Measurements from ENCODE around the gene TGFB2. TPM values are rescaled to one million over a fixed set of nuclear protein-coding genes. Genes with fewer than 3 reads are reported as not detected.

TGFB2 gene
- polyA plus RNA-seq, 2 of the 4 experiments (the other 2 are of a cell fraction), result 29.7 to 65.8 TPM

GRCh38 chr1:218424502-218424901 is 79.4 kb downstream of the TGFB2 start:
- peak overlapping the region; percentile 68 to 86; a peak in 5 of 6 replicates for H3K27ac ChIP-seq
- FAIRE-seq (no peak), DNase-seq (ENCODE audit: low read depth in 1 of 2, low spot score in 1 of 2) (no peak), ATAC-seq (no peak)
- peaks cover 54% of the 10 kb centered on the region for H3K4me1 ChIP-seq
- peak overlapping the region; percentile 68; the same call in 2 of the 3 replicates for H3K4me2 ChIP-seq
- TF ChIP-seq, protein P1, sequence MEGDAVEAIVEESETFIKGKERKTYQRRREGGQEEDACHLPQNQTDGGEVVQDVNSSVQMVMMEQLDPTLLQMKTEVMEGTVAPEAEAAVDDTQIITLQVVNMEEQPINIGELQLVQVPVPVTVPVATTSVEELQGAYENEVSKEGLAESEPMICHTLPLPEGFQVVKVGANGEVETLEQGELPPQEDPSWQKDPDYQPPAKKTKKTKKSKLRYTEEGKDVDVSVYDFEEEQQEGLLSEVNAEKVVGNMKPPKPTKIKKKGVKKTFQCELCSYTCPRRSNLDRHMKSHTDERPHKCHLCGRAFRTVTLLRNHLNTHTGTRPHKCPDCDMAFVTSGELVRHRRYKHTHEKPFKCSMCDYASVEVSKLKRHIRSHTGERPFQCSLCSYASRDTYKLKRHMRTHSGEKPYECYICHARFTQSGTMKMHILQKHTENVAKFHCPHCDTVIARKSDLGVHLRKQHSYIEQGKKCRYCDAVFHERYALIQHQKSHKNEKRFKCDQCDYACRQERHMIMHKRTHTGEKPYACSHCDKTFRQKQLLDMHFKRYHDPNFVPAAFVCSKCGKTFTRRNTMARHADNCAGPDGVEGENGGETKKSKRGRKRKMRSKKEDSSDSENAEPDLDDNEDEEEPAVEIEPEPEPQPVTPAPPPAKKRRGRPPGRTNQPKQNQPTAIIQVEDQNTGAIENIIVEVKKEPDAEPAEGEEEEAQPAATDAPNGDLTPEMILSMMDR (IDR thresholded peaks at IDR 0.05), result no peak
- TF ChIP-seq CHD4 (IDR thresholded peaks at IDR 0.05; ENCODE audit: borderline replicate concordance) (no peak), NPAS2 (CRISPR knock-in tag; IDR thresholded peaks at IDR 0.05; ENCODE audit: borderline replicate concordance) (no peak), HOXB13 (CRISPR knock-in tag; IDR thresholded peaks at IDR 0.05; ENCODE audit: low read depth) (no peak), SREBF2 (IDR thresholded peaks at IDR 0.05) (no peak)
- TF ChIP-seq, protein P2, sequence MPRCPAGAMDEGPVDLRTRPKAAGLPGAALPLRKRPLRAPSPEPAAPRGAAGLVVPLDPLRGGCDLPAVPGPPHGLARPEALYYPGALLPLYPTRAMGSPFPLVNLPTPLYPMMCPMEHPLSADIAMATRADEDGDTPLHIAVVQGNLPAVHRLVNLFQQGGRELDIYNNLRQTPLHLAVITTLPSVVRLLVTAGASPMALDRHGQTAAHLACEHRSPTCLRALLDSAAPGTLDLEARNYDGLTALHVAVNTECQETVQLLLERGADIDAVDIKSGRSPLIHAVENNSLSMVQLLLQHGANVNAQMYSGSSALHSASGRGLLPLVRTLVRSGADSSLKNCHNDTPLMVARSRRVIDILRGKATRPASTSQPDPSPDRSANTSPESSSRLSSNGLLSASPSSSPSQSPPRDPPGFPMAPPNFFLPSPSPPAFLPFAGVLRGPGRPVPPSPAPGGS (IDR thresholded peaks at IDR 0.05), result no peak
- H3K4me3 ChIP-seq, result no peak overlapping the region
- POLR2A ChIA-PET, result no interaction called here
- CTCF ChIA-PET, result no interaction called here
- H3K9me3 ChIP-seq, result no peaks in the 10 kb centered on the region

- ChIA-PET CTCF (no interaction called here), POLR2A (no interaction called here)
- Histone ChIP-seq H3K4me2 (peak overlapping the region; percentile 68), H3K9me3 (no peaks in the 10 kb centered on the region), H3K4me3 (no peak overlapping the region), H3K4me1 (peaks cover 49% of the 10 kb centered on the region), H3K27ac (peak overlapping the region; percentile 68 to 86)
- 31% methylated on average over 5 of the region's 5 CpGs for WGBS (ENCODE audit: missing lambda C conversion rate)
- FAIRE-seq (peak; percentile 88), ATAC-seq (peak; percentile 81 to 86), DNase-seq (ENCODE audit: low read depth in 1 of 2, low spot score in 1 of 2) (peak; percentile 35 to 75)
- TF ChIP-seq, protein P2 (IDR thresholded peaks at IDR 0.05), result no peak; the same call in 2 of the 3 replicates
- no peak for TF ChIP-seq CHD2 (IDR thresholded peaks at IDR 0.05; ENCODE audit: low read length, partially characterized antibody)
- TF ChIP-seq RFX5 (IDR thresholded peaks at IDR 0.05), result no peak
- TF ChIP-seq NFE2L2 (conservative IDR thresholded peaks at IDR 0.05; ENCODE audit: low read length), result no peak
- TF ChIP-seq POLR2AphosphoS2 (conservative IDR thresholded peaks at IDR 0.05; ENCODE audit: low read length), result no peak
- TF ChIP-seq RARB (CRISPR knock-in tag; IDR thresholded peaks at IDR 0.05), result no peak
- no peak for TF ChIP-seq HDAC2 (IDR thresholded peaks at IDR 0.05)
- TF ChIP-seq POLR2A (IDR thresholded peaks at IDR 0.05; ENCODE audit: low read length), result no peak
- no peak for TF ChIP-seq ZC3H11A (IDR thresholded peaks at IDR 0.05)
- TF ChIP-seq EP300 (IDR thresholded peaks at IDR 0.05), result peak; percentile 33 to 57; a peak in 1 of 5 replicates
- TF ChIP-seq BHLHE40 (IDR thresholded peaks at IDR 0.05; ENCODE audit: low read depth, low read length), result no peak
- TF ChIP-seq FOSL2 (IDR thresholded peaks at IDR 0.05), result 0 out of 2 replicates have a peak, but pooled peaks have one; percentile 26
- TF ChIP-seq FOSL2 (CRISPR knock-in tag; IDR thresholded peaks at IDR 0.05), result peak; percentile 46
- no peak for TF ChIP-seq HOXB5 (CRISPR knock-in tag; IDR thresholded peaks at IDR 0.05)
- TF ChIP-seq ESRRA (IDR thresholded peaks at IDR 0.05; ENCODE audit: borderline replicate concordance, low read length), result no peak
- no peak; a peak in 2 of 5 replicates for TF ChIP-seq JUN (IDR thresholded peaks at IDR 0.05)
- no peak for TF ChIP-seq RAD21 (conservative IDR thresholded peaks at IDR 0.05 in 1 of 2, IDR thresholded peaks at IDR 0.05 in 1 of 2)
- no peak for TF ChIP-seq ZFP36 (IDR thresholded peaks at IDR 0.05; ENCODE audit: borderline replicate concordance, partially characterized antibody)
- TF ChIP-seq MAX (IDR thresholded peaks at IDR 0.05), result peak; percentile 48; the same call in 1 of the 2 replicates
- no peak for TF ChIP-seq TFCP2L1 (CRISPR knock-in tag; IDR thresholded peaks at IDR 0.05)
- no peak for TF ChIP-seq HOXB13 (CRISPR knock-in tag; IDR thresholded peaks at IDR 0.05; ENCODE audit: low read depth)
- TF ChIP-seq MYC (IDR thresholded peaks at IDR 0.05; ENCODE audit: borderline replicate concordance, low read length), result no peak
- no peak for TF ChIP-seq CBX2 (IDR thresholded peaks at IDR 0.05; ENCODE audit: borderline replicate concordance, low read depth)
- TF ChIP-seq JUNB (IDR thresholded peaks at IDR 0.05), result peak; percentile 21
- no peak for TF ChIP-seq CHD4 (IDR thresholded peaks at IDR 0.05; ENCODE audit: borderline replicate concordance)
- TF ChIP-seq FOSB (CRISPR knock-in tag; IDR thresholded peaks at IDR 0.05), result no peak
- TF ChIP-seq RNF2 (IDR thresholded peaks at IDR 0.05; ENCODE audit: borderline replicate concordance, low read depth), result no peak
- TF ChIP-seq SMC3 (IDR thresholded peaks at IDR 0.05), result no peak
- no peak; the same call in 1 of the 2 replicates for TF ChIP-seq HES2 (IDR thresholded peaks at IDR 0.05)
- TF ChIP-seq NR3C1 (IDR thresholded peaks at IDR 0.05), result no peak
- TF ChIP-seq, protein P3, sequence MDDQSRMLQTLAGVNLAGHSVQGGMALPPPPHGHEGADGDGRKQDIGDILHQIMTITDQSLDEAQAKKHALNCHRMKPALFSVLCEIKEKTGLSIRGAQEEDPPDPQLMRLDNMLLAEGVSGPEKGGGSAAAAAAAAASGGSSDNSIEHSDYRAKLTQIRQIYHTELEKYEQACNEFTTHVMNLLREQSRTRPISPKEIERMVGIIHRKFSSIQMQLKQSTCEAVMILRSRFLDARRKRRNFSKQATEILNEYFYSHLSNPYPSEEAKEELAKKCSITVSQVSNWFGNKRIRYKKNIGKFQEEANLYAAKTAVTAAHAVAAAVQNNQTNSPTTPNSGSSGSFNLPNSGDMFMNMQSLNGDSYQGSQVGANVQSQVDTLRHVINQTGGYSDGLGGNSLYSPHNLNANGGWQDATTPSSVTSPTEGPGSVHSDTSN (IDR thresholded peaks at IDR 0.05), result no peak
Observed at GRCh38 chr1:218425647-218426342, 80.7 kb downstream of the TGFB2 start.
